HG03159 (cell line): ENCODE measurements around the gene ST8SIA3.
"Not testable (repeated sequence)": the region's sequence is repeated elsewhere in the genome, so short reads cannot be mapped to it uniquely, and the experiment has no call there.

Source experiments
- ATAC-seq: cut with Tn5 transposase; IDR thresholded peaks from one replicate; pipeline ENCODE4 v1.9.1; 2021; ENCODE audit warnings: mild to moderate bottlenecking, moderate library complexity; ENCODE audit not compliant: unreplicated experiment

The ST8SIA3 gene

DNA sequence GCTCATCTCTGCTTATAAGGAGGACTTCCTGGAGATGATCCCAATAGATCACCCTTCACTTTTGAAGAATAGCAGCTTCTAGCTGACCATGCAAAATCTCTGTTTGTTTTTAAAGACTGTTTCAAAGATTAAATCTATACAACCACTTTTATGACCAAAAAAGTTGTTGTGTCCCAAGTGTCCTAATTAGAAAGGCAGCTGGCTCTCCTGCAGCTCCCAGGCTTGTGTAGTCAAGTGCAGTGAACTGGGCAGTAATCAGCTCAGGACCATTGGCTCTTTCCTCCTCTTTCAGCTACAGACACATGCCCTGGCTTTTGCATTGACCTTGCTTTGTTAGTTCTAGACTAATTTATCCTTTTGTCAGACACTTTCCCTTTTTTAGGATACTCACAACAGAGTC is 10.4 kb downstream of the ST8SIA3 start:
- no peak for ATAC-seq

- no peak for ATAC-seq
Observed at GRCh38 chr18:57364460-57364859, 12.1 kb downstream of the ST8SIA3 start.

- no peak for ATAC-seq
Observed at GRCh38 chr18:57366528-57367081, 14.2 kb downstream of the ST8SIA3 start.

DNA sequence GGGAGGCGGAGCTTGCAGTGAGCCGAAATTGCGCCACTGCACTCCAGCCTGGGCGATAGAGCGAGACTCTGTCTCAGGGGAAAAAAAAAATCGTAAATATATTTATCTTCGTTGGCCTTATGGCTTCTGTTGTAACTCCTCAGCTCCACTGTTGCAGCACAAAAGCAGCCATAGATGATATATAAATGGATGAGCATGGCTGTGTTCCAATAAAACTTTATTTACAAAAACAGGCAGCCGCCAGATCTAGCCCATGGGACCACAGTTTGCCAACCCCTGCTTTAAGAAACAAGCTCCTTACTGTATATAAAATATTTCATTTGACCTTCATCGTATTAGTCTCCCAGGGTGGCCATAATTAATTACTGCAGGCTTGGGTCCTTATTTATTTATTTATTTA is 20.1 kb downstream of the ST8SIA3 start:
- no peak for ATAC-seq

- ATAC-seq: no peak
Observed at GRCh38 chr18:57373017-57373416, 20.7 kb downstream of the ST8SIA3 start.

GRCh38 chr18:57376503-57376902 is 24.1 kb downstream of the ST8SIA3 start:
- ATAC-seq: no peak

DNA sequence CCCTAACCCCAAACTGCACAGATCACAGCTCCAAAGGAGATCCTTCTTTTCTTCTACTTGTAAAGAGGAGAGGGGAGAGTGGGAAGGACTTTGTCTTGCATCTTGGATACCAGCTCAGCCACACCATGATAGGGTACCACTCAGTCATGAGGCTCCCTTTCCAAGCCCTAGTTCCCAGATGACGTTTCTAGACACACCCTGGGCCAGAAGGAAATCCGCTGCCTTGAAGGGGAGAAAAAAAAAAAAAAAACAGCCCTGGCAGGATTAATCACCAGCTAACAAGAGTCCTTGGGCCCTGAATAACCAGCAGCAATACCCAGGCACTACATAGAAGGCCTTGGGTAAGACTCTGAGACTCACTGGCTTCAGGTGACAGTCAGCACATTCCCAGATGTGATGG is 36.9 kb downstream of the ST8SIA3 start:
- no peak for ATAC-seq

- no peak for ATAC-seq
Observed at GRCh38 chr18:57390044-57390443, 37.7 kb downstream of the ST8SIA3 start.

GRCh38 chr18:57394749-57395148 is 42.4 kb downstream of the ST8SIA3 start:
- not testable (repeated sequence) for ATAC-seq

DNA sequence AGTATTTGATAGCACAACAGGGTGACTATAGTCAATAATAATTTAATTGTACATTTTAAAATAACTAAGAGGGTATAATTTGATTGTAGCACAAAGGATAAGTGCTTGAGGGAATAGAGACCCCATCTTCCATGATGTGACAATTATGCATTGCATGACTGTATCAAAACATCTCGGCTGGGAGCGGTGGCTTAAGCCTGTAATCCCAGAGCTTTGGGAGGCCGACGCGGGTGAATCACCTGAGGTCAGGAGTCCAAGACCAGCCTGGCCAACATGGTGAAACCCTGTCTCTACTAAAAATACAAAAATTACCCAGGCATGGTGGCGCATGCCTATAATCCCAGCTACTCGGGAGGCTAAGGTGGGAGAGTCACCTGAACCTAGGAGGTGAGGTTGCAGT is 44.5 kb downstream of the ST8SIA3 start:
- ATAC-seq: not testable (repeated sequence)

GRCh38 chr18:57397440-57398132 is 45.2 kb downstream of the ST8SIA3 start:
- no peak for ATAC-seq

DNA sequence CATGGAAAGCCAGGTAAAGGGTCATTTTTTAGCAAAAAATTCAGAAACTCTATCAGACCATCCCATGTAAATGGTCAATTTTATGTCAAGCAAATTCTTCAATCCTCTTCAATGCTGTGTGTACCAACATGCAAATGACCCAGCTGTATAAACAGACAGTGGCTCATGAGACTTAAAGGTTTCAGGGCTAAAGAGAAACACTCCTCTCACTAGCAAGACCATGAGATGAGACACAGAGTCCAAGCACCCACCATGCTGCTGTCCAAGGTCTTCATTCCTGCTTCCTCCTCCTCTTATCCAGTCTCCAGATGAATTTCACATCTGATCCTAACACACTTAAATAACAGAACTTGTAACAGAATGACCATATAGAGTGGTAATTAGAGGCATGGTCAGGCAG is 52.0 kb downstream of the ST8SIA3 start:
- no peak for ATAC-seq

GRCh38 chr18:57409650-57410049 is 57.3 kb downstream of the ST8SIA3 start:
- ATAC-seq: no peak

DNA sequence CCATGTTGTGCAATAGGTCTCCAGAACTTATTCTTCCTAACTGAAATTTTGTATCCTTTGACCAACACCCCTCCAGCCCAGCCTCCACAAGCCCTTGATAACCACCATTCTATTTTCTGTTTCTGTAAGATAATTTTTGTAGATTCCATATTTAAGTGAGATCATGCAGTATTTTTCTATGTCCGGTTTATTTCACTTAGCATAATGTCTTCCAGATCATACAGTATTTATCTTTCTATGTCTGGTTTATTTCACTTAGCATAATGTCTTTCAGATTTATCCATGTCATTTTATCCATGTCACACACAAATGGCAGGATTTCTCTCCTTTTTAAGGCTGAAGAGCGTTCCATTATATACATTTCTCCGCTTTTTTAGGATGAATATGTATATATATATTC is 58.4 kb downstream of the ST8SIA3 start:
- no peak for ATAC-seq

DNA sequence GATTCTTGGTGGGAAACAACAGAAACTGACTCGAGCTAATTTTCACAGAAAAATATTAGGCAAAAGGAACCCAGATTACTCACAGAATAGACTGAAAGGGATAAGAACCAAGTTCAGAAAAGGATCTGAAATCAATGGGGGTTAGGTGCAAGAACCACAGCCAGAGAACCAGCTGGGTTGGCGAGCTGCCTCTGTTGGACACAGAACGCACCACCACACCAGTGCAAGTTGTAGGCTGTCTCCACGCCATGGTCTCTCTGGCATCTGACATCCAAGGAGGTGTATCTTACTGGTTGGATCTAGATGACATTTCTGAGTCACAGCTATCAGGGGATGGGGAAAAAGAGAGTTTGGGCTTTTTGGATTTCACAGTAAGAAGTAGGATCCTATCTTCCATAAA is 64.2 kb downstream of the ST8SIA3 start:
- ATAC-seq: no peak
